ENCODE measurements around the gene MYO15A.
"Not testable (repeated sequence)": the region's sequence is repeated elsewhere in the genome, so short reads cannot be mapped to it uniquely, and the experiment has no call there.

The MYO15A gene

DNA sequence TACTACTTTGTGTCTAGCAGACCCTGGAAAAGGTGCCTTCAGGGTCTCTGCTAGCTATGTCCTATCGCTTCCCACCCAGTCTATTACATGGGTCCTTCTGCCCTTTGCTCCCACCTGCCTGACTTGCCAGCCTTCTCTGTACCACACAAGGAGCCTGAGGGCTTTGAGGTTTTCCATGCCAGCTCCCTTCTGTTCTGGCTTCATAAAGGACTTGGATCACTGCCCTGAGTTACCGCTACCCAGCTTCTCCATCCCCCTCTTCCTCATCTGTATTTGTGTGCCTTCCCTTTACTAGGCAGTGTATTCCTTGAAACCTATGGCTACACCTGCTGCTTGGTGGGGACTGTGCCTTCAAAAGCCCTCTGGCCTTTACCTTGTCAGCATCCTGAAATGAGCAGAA lies 97.3 kb downstream of the MYO15A start:
- Histone ChIP-seq H3K4me3 (ENCODE audit: low read depth in 1 of 2, low read length in 2 of 2) (no peak overlapping the region), H3K9ac (ENCODE audit: low read length) (no peak overlapping the region), H3K9me3 (ENCODE audit: low read length) (no peaks in the 10 kb centered on the region), H3K36me3 (ENCODE audit: insufficient read depth, low read length) (peaks cover 64% of the 10 kb centered on the region), H3K27ac (ENCODE audit: low read depth, low read length) (no peak overlapping the region), H3K27me3 (ENCODE audit: control insufficient read depth in 1 of 2, insufficient read depth in 2 of 2, low read length in 2 of 2) (no peaks in the 10 kb centered on the region), H3K4me1 (ENCODE audit: insufficient read depth, low read length) (peaks cover 11% of the 10 kb centered on the region)

DNA sequence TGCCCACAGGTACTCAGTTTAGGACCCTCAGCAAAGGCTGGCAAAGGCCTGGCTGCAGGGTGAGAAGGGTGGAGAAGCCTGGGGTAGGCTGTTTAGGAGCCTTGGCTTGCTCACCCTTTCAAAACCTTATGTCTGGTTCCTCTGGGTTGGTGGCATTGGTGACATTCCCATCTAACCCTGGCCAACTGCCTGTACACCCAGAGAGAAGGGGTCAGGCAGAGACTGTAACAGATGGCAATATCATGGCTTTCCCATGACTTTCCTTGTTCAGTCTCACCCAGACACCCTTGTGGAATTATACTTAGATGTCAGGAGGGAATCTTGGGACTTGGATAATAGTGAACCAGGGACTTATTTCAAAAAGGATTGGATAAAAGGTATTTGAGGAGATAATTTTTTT lies 98.4 kb downstream of the MYO15A start:
- Histone ChIP-seq H3K36me3 (ENCODE audit: insufficient read depth, low read length) (peaks cover 63% of the 10 kb centered on the region), H3K27me3 (ENCODE audit: control insufficient read depth in 1 of 2, insufficient read depth in 2 of 2, low read length in 2 of 2) (no peaks in the 10 kb centered on the region)

GRCh38 chr17:18208092-18208491 lies 99.5 kb downstream of the MYO15A start:
- Histone ChIP-seq H3K36me3 (ENCODE audit: insufficient read depth, low read length) (peaks cover 63% of the 10 kb centered on the region), H3K9ac (ENCODE audit: low read length) (no peak overlapping the region), H3K4me1 (ENCODE audit: insufficient read depth, low read length) (peaks cover 11% of the 10 kb centered on the region), H3K9me3 (ENCODE audit: low read length) (no peaks in the 10 kb centered on the region), H3K27me3 (ENCODE audit: control insufficient read depth in 1 of 2, insufficient read depth in 2 of 2, low read length in 2 of 2) (no peaks in the 10 kb centered on the region), H3K27ac (ENCODE audit: low read depth, low read length) (no peak overlapping the region), H3K4me3 (ENCODE audit: low read depth in 1 of 2, low read length in 2 of 2) (no peak overlapping the region)

More for the DNA sequence above, 98.4 kb downstream of the MYO15A start:
- Histone ChIP-seq H3K4me1 (ENCODE audit: insufficient read depth, low read length) (peaks cover 11% of the 10 kb centered on the region), H3K4me3 (ENCODE audit: low read depth in 1 of 2, low read length in 2 of 2) (no peak overlapping the region), H3K9ac (ENCODE audit: low read length) (no peak overlapping the region), H3K27ac (ENCODE audit: low read depth, low read length) (no peak overlapping the region), H3K9me3 (ENCODE audit: low read length) (no peaks in the 10 kb centered on the region)

DNA sequence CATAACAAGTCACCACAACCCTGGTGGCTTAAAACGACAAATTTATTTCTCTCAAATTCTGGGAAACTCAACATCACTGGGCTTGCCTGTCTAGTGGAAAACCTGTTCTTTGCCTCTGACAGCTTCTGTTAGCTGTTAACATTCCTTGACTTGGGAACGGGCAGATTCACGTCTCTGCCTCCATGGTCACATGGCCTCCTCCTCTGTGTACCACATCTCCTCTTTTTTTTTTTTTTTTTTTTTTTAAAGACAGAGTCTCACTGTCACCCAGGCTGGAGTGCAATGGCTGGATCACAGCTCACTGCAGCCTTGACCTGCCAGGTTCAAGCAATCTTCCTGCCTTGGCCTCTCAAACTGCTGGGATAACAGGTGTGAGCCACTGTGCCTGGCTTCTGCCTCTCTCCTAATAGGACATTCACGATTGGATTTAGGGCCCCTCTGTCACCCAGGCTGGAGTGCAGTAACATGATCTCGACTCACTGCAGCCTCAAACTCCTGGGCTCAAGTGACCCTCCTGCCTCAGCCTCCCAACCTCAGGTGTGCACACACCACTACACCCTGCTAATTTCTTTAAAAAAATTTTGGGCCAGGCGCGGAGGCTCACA lies 105.2 kb downstream of the MYO15A start:
- peaks cover 23% of the 10 kb centered on the region for H3K36me3 ChIP-seq (ENCODE audit: insufficient read depth, low read length)
- H3K9ac ChIP-seq (ENCODE audit: low read length) = no peak overlapping the region
- no peak overlapping the region for H3K4me3 ChIP-seq (ENCODE audit: low read depth in 1 of 2, low read length in 2 of 2)
- no peaks in the 10 kb centered on the region for H3K27me3 ChIP-seq (ENCODE audit: control insufficient read depth in 1 of 2, insufficient read depth in 2 of 2, low read length in 2 of 2)
- H3K4me1 ChIP-seq (ENCODE audit: insufficient read depth, low read length) = no peaks in the 10 kb centered on the region
- no peaks in the 10 kb centered on the region for H3K9me3 ChIP-seq (ENCODE audit: low read length)
- H3K27ac ChIP-seq (ENCODE audit: low read depth, low read length) = no peak overlapping the region

GRCh38 chr17:18216906-18217305 lies 108.3 kb downstream of the MYO15A start:
- H3K27ac ChIP-seq (ENCODE audit: low read depth, low read length); H3K27me3 ChIP-seq (ENCODE audit: control insufficient read depth in 1 of 2, insufficient read depth in 2 of 2, low read length in 2 of 2); H3K4me3 ChIP-seq (ENCODE audit: low read depth in 1 of 2, low read length in 2 of 2); H3K4me1 ChIP-seq (ENCODE audit: insufficient read depth, low read length); H3K9me3 ChIP-seq (ENCODE audit: low read length); H3K36me3 ChIP-seq (ENCODE audit: insufficient read depth, low read length); H3K9ac ChIP-seq (ENCODE audit: low read length): not testable (repeated sequence)

DNA sequence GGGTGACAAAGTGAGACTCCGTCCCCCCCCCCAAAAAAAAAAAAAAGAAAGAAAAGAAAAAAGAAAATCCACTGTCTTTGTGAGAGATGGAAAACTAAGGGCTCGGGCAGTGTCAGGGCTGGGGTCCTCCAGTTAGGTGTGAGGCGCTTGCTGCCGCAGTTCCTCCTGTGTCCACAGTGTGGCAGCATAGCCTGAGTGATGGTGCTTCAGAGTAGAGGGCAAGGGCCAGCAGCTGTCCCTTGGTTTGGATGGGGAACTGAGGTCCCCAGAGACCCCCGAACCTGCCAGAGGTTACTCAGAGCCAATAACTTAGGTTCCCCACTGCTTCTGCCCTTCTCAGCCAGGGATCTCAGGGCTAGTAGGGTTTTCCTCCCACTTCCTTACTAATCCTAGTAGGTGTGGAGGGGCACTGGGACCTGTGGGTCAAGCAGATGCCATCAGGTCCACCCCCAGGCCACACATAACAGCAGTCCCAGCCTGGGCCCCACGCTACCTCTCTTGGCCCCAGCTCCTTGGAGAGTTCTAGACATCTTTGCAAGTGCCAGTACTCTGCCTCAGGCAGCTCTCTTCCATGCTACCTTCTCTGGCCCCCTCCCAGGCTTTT lies 109.0 kb downstream of the MYO15A start:
- Histone ChIP-seq H3K4me1 (ENCODE audit: insufficient read depth, low read length) (no peaks in the 10 kb centered on the region), H3K36me3 (ENCODE audit: insufficient read depth, low read length) (no peaks in the 10 kb centered on the region), H3K4me3 (ENCODE audit: low read depth in 1 of 2, low read length in 2 of 2) (no peak overlapping the region), H3K27me3 (ENCODE audit: control insufficient read depth in 1 of 2, insufficient read depth in 2 of 2, low read length in 2 of 2) (no peaks in the 10 kb centered on the region), H3K9me3 (ENCODE audit: low read length) (no peaks in the 10 kb centered on the region), H3K27ac (ENCODE audit: low read depth, low read length) (no peak overlapping the region), H3K9ac (ENCODE audit: low read length) (no peak overlapping the region)

GRCh38 chr17:18218756-18219415 lies 110.3 kb downstream of the MYO15A start:
- Histone ChIP-seq H3K9me3 (ENCODE audit: low read length) (no peaks in the 10 kb centered on the region), H3K4me1 (ENCODE audit: insufficient read depth, low read length) (no peaks in the 10 kb centered on the region), H3K36me3 (ENCODE audit: insufficient read depth, low read length) (no peaks in the 10 kb centered on the region), H3K9ac (ENCODE audit: low read length) (no peak overlapping the region), H3K27ac (ENCODE audit: low read depth, low read length) (no peak overlapping the region), H3K27me3 (ENCODE audit: control insufficient read depth in 1 of 2, insufficient read depth in 2 of 2, low read length in 2 of 2) (no peaks in the 10 kb centered on the region), H3K4me3 (ENCODE audit: low read depth in 1 of 2, low read length in 2 of 2) (no peak overlapping the region)

GRCh38 chr17:18224053-18224386 lies 115.5 kb downstream of the MYO15A start:
- Histone ChIP-seq H3K36me3 (ENCODE audit: insufficient read depth, low read length) (no peaks in the 10 kb centered on the region), H3K27ac (ENCODE audit: low read depth, low read length) (no peak overlapping the region), H3K27me3 (ENCODE audit: control insufficient read depth in 1 of 2, insufficient read depth in 2 of 2, low read length in 2 of 2) (no peaks in the 10 kb centered on the region), H3K9ac (ENCODE audit: low read length) (no peak overlapping the region), H3K9me3 (ENCODE audit: low read length) (no peaks in the 10 kb centered on the region), H3K4me3 (ENCODE audit: low read depth in 1 of 2, low read length in 2 of 2) (no peak overlapping the region), H3K4me1 (ENCODE audit: insufficient read depth, low read length) (peaks cover 16% of the 10 kb centered on the region)

GRCh38 chr17:18224387-18225120 lies 116.0 kb downstream of the MYO15A start:
- H3K27me3 ChIP-seq (ENCODE audit: control insufficient read depth in 1 of 2, insufficient read depth in 2 of 2, low read length in 2 of 2) = no peaks in the 10 kb centered on the region
- H3K9ac ChIP-seq (ENCODE audit: low read length) = peak overlapping the region; percentile 57
- no peaks in the 10 kb centered on the region for H3K36me3 ChIP-seq (ENCODE audit: insufficient read depth, low read length)
- H3K4me1 ChIP-seq (ENCODE audit: insufficient read depth, low read length) = peaks cover 16% of the 10 kb centered on the region
- no peak overlapping the region for H3K27ac ChIP-seq (ENCODE audit: low read depth, low read length)
- H3K9me3 ChIP-seq (ENCODE audit: low read length) = no peaks in the 10 kb centered on the region
- H3K4me3 ChIP-seq (ENCODE audit: low read depth in 1 of 2, low read length in 2 of 2) = peak overlapping the region in 1 of 2 donors; percentile 47

DNA sequence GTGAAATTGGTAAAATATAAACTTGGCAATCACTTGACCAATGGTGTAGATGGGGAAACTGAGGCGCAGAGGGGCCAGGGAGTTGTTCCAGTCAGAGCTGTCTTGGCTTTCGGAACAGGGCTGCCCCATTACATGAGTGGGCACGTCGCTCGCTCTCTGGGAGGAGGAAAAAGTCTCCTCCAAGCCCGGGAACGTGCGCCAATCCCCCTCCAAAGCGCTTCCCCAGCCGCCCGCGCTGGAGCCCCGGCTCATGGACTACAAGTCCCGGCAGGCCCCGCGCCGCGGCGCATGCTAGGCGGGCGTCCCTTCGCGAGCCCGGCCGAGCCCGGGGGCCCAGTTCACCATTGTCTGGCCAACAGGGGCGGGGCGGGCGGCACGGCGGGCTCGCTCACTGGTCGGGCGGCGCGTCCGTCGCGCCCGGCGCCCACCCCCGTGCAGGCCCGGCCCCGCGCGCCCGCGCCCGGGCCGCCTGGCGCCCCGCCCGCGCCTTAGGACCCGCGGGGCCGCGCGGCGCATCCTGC lies 116.6 kb downstream of the MYO15A start, which contains the start of gene LLGL1:
Gene LLGL1, plus strand, starts transcription at position 515 of the 521 bp plus-strand sequence. CDS start 48 bp downstream, outside the sequence.
- H3K9ac ChIP-seq (ENCODE audit: low read length) = peak within 1 kb of the TSS; percentile 68
- H3K9me3 ChIP-seq (ENCODE audit: low read length) = no peaks in the 10 kb centered on the region
- H3K4me3 ChIP-seq (ENCODE audit: low read depth in 1 of 2, low read length in 2 of 2) = peak within 1 kb of the TSS; percentile 74 to 95
- H3K27ac ChIP-seq (ENCODE audit: low read depth, low read length) = no peak within 1 kb of the TSS
- no peaks in the 10 kb centered on the region for H3K36me3 ChIP-seq (ENCODE audit: insufficient read depth, low read length)
- no peaks in the 10 kb centered on the region for H3K27me3 ChIP-seq (ENCODE audit: control insufficient read depth in 1 of 2, insufficient read depth in 2 of 2, low read length in 2 of 2)
- H3K4me1 ChIP-seq (ENCODE audit: insufficient read depth, low read length) = peaks cover 16% of the 10 kb centered on the region

DNA sequence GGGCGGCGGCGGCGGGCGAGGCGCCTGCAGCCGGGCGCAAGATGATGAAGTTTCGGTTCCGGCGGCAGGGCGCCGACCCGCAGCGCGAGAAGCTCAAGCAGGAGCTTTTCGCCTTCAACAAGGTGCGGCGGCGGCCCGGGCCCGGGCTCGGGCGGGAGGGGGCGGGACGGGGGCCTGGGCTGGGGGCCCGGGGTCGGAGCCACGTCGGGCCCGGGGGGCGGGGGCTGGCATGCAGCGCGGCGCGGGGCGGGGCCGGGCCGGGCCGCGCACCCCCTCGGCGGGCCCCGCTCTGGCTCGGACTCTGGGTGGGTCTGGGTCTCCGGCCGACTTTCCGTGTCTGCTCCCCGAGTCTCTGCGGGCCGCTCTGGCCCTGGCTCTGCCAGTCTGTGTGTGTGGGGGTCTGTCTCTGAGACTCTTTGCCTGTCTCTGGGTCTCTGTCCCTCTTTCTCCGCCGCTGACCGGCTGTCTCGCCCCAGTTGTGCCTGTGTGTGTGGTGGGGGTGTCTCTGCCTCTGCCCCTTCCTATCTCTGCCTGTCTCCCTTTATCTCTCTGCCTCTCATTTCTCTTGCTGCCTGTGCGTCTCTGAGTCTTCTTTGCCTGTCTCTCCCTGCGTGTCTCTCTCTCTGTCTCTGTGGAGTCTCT lies 117.2 kb downstream of the MYO15A start:
- Histone ChIP-seq H3K4me1 (ENCODE audit: insufficient read depth, low read length) (peaks cover 16% of the 10 kb centered on the region), H3K27me3 (ENCODE audit: control insufficient read depth in 1 of 2, insufficient read depth in 2 of 2, low read length in 2 of 2) (no peaks in the 10 kb centered on the region), H3K9me3 (ENCODE audit: low read length) (no peaks in the 10 kb centered on the region), H3K36me3 (ENCODE audit: insufficient read depth, low read length) (no peaks in the 10 kb centered on the region), H3K4me3 (ENCODE audit: low read depth in 1 of 2, low read length in 2 of 2) (peak overlapping the region; percentile 74 to 95), H3K27ac (ENCODE audit: low read depth, low read length) (no peak overlapping the region), H3K9ac (ENCODE audit: low read length) (peak overlapping the region; percentile 68)
